ENCODE results near the gene LTBR. TPM values are rescaled to one million over a fixed set of nuclear protein-coding genes. Genes with fewer than 3 reads are reported as not detected.
"Not testable (repeated sequence)": the region's sequence is repeated elsewhere in the genome, so short reads cannot be mapped to it uniquely, and the experiment has no call there.

The LTBR gene
- total RNA-seq, 4 donors from 2014 or later, result 99.9 to 171 (median 142) TPM

DNA sequence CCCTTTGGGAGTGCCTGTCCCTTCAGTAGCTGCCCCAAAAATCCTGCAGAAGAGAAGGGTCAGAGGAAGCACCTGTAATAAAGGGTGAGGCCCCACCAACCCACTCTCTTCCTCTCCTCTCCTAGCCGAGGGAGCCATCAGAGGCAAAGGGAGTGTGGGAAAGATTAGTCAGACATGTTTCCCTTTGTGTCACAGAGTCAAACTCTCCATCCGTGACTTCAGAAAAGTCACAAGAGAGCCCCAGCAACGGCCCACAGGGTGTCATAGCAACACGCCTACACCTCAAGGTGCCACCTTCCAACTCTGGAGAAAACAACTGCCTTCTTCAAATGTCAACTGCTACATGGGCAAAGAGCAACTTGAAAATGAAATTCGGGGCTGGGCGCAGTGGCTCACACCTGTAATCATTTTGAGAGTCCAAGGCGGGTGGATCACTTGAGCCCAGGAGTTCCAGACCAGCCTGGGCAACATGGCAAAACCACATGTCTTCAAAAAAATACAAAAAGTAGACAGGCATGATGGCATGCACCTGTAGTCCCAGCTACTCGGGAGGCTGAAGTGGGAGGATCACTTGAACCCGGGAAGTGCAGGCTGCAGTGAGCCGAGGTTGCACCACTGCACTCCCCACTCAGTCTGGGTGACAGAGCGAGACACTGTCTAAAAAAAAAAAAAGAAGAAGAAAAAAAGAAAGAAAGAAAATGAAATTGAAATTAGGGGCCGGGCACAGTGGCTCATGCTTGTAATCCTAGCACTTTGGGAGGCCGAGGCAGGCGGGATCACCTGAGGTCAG is 43.1 kb downstream of the LTBR start:
- no peak for DNase-seq (ENCODE audit: low spot score)
- no peak for TF ChIP-seq CTCF (IDR thresholded peaks at IDR 0.05)
- ATAC-seq (ENCODE audit: low FRiP score), result no peak

DNA sequence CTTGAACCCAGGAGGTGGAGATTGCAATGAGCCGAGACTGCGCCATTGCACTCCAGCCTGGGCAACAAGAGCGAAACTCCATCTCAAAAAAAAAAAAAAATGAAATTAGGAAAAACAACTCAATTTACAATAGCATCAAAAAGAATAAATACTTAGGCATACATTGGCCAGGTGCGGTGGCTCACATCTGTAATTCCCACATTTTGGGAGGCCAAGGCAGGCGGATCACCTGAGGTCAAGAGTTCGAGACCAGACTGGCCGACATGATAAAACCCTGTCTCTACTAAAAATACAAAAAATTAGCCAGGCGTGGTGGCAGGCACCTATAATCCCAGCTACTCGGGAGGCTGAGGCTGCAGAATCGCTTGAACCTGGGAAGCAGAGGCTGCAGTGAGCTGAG is 43.8 kb downstream of the LTBR start:
- not testable (repeated sequence) for DNase-seq (ENCODE audit: low spot score); ATAC-seq (ENCODE audit: low FRiP score)

DNA sequence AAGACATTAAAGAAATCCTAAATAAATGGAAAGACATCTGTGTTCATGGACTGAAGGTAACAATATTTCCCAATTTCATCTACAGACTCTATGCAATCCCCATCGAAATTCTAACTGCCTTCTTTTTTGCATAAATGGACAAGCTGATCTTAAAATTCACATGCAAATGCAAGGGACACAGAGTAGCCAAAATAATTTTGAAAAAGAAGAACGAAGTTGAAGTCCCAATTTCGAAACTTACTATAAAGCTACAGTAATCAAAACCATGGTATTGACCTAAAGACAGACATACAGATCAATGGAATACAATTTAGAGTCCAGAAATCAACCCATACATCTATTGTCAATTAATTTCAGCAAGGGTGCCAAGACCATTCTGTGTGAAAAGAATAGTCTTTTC is 44.4 kb downstream of the LTBR start:
- DNase-seq (ENCODE audit: low spot score) (no peak), ATAC-seq (ENCODE audit: low FRiP score) (no peak)
- no peak for TF ChIP-seq CTCF (IDR thresholded peaks at IDR 0.05)

- peak; percentile 97 for DNase-seq (ENCODE audit: low spot score)
- no peak for TF ChIP-seq CTCF (IDR thresholded peaks at IDR 0.05)
- peak; percentile 95 for ATAC-seq (ENCODE audit: low FRiP score)
These were observed 46.4 kb downstream of the LTBR start for GRCh38 chr12:6430124-6430989.

GRCh38 chr12:6432991-6433390 is 49.0 kb downstream of the LTBR start:
- no peak for TF ChIP-seq CTCF (IDR thresholded peaks at IDR 0.05)
- no peak for ATAC-seq (ENCODE audit: low FRiP score)
- no peak for DNase-seq (ENCODE audit: low spot score)

GRCh38 chr12:6434205-6435140 is 50.5 kb downstream of the LTBR start:
- no peak for TF ChIP-seq CTCF (IDR thresholded peaks at IDR 0.05)
- DNase-seq (ENCODE audit: low spot score) (no peak), ATAC-seq (ENCODE audit: low FRiP score) (no peak)

All from omental fat pad (tissue), 4 donors.